Liver (tissue), 9 donors: ENCODE measurements around the gene MROH8. TPM values are rescaled to one million over a fixed set of nuclear protein-coding genes. Genes with fewer than 3 reads are reported as not detected.

Source experiments
- DNase-seq: peaks from one replicate; pipeline ENCODE4 v3.0.0-alpha.2; 2017; ENCODE audit warnings: low spot score
- H3K27ac ChIP-seq, 2 donors: one replicate each; pipeline ENCODE4 v1.7.0; 2013; ENCODE audit warnings: inconsistent platforms in 2 of 2, low read length in 2 of 2, control low read depth in 1 of 2, low read depth in 1 of 2, mild to moderate bottlenecking in 1 of 2
- H3K27me3 ChIP-seq, 4 donors: one replicate each; pipeline versions ENCODE4 v1.6.1 to v1.7.0; 2013; ENCODE audit warnings: low read length in 3 of 4, inconsistent platforms in 1 of 4, mild to moderate bottlenecking in 1 of 4, moderate library complexity in 1 of 4; ENCODE audit not compliant: control insufficient read depth in 4 of 4, insufficient read depth in 4 of 4
- H3K36me3 ChIP-seq, 4 donors: one replicate each; pipeline versions ENCODE4 v1.6.1 to v1.7.0; 2013; ENCODE audit warnings: low read length in 3 of 4, mild to moderate bottlenecking in 3 of 4, low read depth in 1 of 4, moderate library complexity in 1 of 4; ENCODE audit not compliant: control insufficient read depth in 4 of 4, insufficient read depth in 3 of 4
- H3K4me1 ChIP-seq, 4 donors: one replicate each; pipeline versions ENCODE4 v1.6.1 to v1.7.0; 2013; ENCODE audit warnings: low read length in 3 of 4, mild to moderate bottlenecking in 3 of 4, moderate library complexity in 1 of 4; ENCODE audit not compliant: control insufficient read depth in 4 of 4, insufficient read depth in 4 of 4
- H3K4me3 ChIP-seq, 3 donors: one replicate each; pipeline versions ENCODE4 v1.6.1 to v1.7.0; 2013; ENCODE audit warnings: low read length in 3 of 3, control low read depth in 1 of 3, low read depth in 1 of 3, mild to moderate bottlenecking in 1 of 3
- H3K9ac ChIP-seq, 2 donors: one replicate each; pipeline ENCODE4 v1.7.0; 2013; ENCODE audit warnings: low read length in 2 of 2, mild to moderate bottlenecking in 2 of 2, moderate library complexity in 2 of 2, control low read depth in 1 of 2, low read depth in 1 of 2
- H3K9me3 ChIP-seq, 4 donors: one replicate each; pipeline versions ENCODE4 v1.6.1 to v1.7.0; 2013; ENCODE audit warnings: low read length in 3 of 4; ENCODE audit not compliant: control insufficient read depth in 4 of 4
- ATF3 ChIP-seq: IDR thresholded peaks from 2 replicates; pipeline ENCODE4 v1.6.1; 2016; ENCODE audit warnings: antibody characterized with exemption
- EGR1 ChIP-seq, 2 donors: IDR thresholded peaks; 2 replicates each; pipeline ENCODE4 v1.6.1; 2016 to 2018; ENCODE audit warnings: antibody characterized with exemption in 2 of 2, low read depth in 2 of 2
- FOXA1 ChIP-seq: IDR thresholded peaks from 2 replicates; pipeline ENCODE4 v1.6.1; 2016; ENCODE audit warnings: antibody characterized with exemption
- FOXA2 ChIP-seq: IDR thresholded peaks from 2 replicates; pipeline ENCODE4 v1.6.1; 2016; ENCODE audit warnings: antibody characterized with exemption
- GABPA ChIP-seq, 2 donors: IDR thresholded peaks in 1 of 2; conservative IDR thresholded peaks in 1 of 2; 2 replicates each; pipeline ENCODE4 v1.6.1; 2016; ENCODE audit warnings: antibody characterized with exemption in 2 of 2, mild to moderate bottlenecking in 1 of 2, moderate library complexity in 1 of 2
- HNF4A ChIP-seq, 2 donors: conservative IDR thresholded peaks; 2 replicates each; pipeline ENCODE4 v1.6.1; 2016; ENCODE audit warnings: antibody characterized with exemption in 2 of 2, mild to moderate bottlenecking in 2 of 2
- HNF4G ChIP-seq: IDR thresholded peaks from 2 replicates; pipeline ENCODE4 v1.6.1; 2016; ENCODE audit warnings: antibody characterized with exemption
- JUND ChIP-seq, 2 donors: IDR thresholded peaks; 2 replicates each; pipeline ENCODE4 v1.6.1; 2016; ENCODE audit warnings: antibody characterized with exemption in 2 of 2
- NR2F2 ChIP-seq: IDR thresholded peaks from 2 replicates; pipeline ENCODE4 v1.6.1; 2016; ENCODE audit warnings: antibody characterized with exemption
- RAD21 ChIP-seq, 2 donors: IDR thresholded peaks; 2 replicates each; pipeline ENCODE4 v1.6.1; 2016; ENCODE audit warnings: antibody characterized with exemption in 2 of 2, mild to moderate bottlenecking in 2 of 2
- REST ChIP-seq: IDR thresholded peaks from 2 replicates; pipeline ENCODE4 v1.6.1; 2016; ENCODE audit warnings: antibody characterized with exemption, mild to moderate bottlenecking
- RXRA ChIP-seq, 2 donors: IDR thresholded peaks; 2 replicates each; pipeline ENCODE4 v1.6.1; 2017 to 2018; ENCODE audit warnings: antibody characterized with exemption in 2 of 2, mild to moderate bottlenecking in 1 of 2
- TAF1 ChIP-seq: conservative IDR thresholded peaks from 2 replicates; pipeline ENCODE4 v1.6.1; 2016; ENCODE audit warnings: antibody characterized with exemption, mild to moderate bottlenecking
- YY1 ChIP-seq: IDR thresholded peaks from 2 replicates; pipeline ENCODE4 v1.6.1; 2016; ENCODE audit warnings: antibody characterized with exemption, mild to moderate bottlenecking
- WGBS: extraction: QIAGEN DNeasy Blood & Tissue Kit; methylation state at CpG from one replicate; pipeline ENCODE4 v1.1.7; 2013; 5-methylcytosine and 5-hydroxymethylcytosine counted together
- polyA plus RNA-seq, 2 donors: library from polyadenylated mRNA; stranded (reverse) in 1 of 2; unstranded in 1 of 2; fragments of 200-250 nt in 1 of 2; fragments of >200 nt in 1 of 2; fragmentation: Nextera tagmentation in 1 of 2; extraction: Ambion mirVana in 1 of 2; gene quantifications; one replicate each; pipeline versions ENCODE4 v1.2.1 to v1.2.3, GENCODE V29; 2013 to 2015
- total RNA-seq, 2 donors: library from RNA; depleted of rRNA; stranded (reverse); fragments of >200 nt; gene quantifications; one replicate each; pipeline ENCODE4 v1.2.3, GENCODE V29; 2014
- TF ChIP-seq, protein P1 (sequence below): fragments of 150-350 bp; IDR thresholded peaks from 2 replicates; pipeline ENCODE4 v1.5.1; 2017; ENCODE audit warnings: improper control_type of control experiment, low read depth, low read length; ENCODE audit not compliant: missing input control
- TF ChIP-seq, protein P2 (sequence below): IDR thresholded peaks from 2 replicates; pipeline ENCODE4 v1.6.1; 2016; ENCODE audit warnings: antibody characterized with exemption
- donor health status: healthy.
- donor health status: healthy.
- donor health status: healthy.
- donor health status: healthy.
- donor health status: healthy.

Gene MROH8
- total and polyA plus RNA-seq, 4 donors, result 1.3 to 5.1 (median 2.0) TPM

DNA sequence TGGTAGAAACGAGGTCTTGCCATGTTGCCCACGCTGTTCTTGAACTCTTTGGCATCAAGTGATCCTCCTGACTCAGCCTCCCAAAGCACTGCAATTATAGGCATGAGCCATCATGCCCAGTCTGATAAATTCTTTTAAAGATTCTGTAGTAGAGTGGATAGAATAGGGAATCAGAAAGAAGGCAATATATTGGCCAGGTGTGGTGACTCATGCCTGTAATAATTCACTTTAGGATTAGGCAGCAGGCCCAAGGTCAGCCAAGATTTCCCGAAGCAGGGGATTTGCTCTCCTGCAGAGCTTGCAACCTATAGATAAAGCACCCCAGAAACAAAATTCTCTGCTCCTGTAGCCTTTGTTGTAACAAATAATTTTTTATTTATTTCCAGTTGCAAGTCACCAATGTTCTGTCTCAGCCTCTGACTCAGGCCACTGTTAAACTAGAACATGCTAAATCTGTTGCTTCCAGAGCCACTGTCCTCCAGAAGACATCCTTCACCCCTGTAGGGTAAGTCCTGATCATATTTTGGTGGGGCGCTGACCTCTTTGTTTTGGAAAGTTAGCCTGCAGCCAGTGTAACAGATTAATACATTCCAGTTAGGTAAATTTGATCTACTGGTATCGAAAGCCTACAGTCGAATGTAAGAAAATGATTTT is 30.4 kb upstream of the MROH8 start:
- DNase-seq, result no peak
- Histone ChIP-seq H3K36me3 (peaks cover 11 to 80% (median 51%) of the 10 kb centered on the region in 4 donors), H3K4me1 (no peaks in the 10 kb centered on the region), H3K4me3 (no peak overlapping the region), H3K27me3 (no peaks in the 10 kb centered on the region), H3K9me3 (no peaks in the 10 kb centered on the region), H3K9ac (no peak overlapping the region), H3K27ac (no peak overlapping the region)
- no peak for TF ChIP-seq RXRA (IDR thresholded peaks at IDR 0.05)
- TF ChIP-seq HNF4A (conservative IDR thresholded peaks at IDR 0.05), result no peak
- 92% methylated on average over 6 of the region's 6 CpGs for WGBS

- no peaks in the 10 kb centered on the region for H3K27me3 ChIP-seq
- no peak overlapping the region for H3K9ac ChIP-seq
- no peaks in the 10 kb centered on the region for H3K4me1 ChIP-seq
- H3K9me3 ChIP-seq, result no peaks in the 10 kb centered on the region
- H3K27ac ChIP-seq, result no peak overlapping the region
- peaks cover 12 to 80% (median 52%) of the 10 kb centered on the region in 4 donors for H3K36me3 ChIP-seq
- no peak for TF ChIP-seq FOXA2
- TF ChIP-seq ATF3, result no peak
- TF ChIP-seq JUND (IDR thresholded peaks at IDR 0.05), result no peak
- DNase-seq, result no peak
- 97% methylated on average over 3 of the region's 3 CpGs for whole genome bisulfite sequencing
- H3K4me3 ChIP-seq, result no peak overlapping the region
Observed at GRCh38 chr20:37209193-37209592, 29.8 kb upstream of the MROH8 start.

GRCh38 chr20:37207171-37207570 is 27.8 kb upstream of the MROH8 start:
- no peak overlapping the region for H3K9ac ChIP-seq
- DNase-seq, result no peak
- H3K27me3 ChIP-seq, result no peaks in the 10 kb centered on the region
- TF ChIP-seq RAD21 (IDR thresholded peaks at IDR 0.05) (no peak), FOXA1 (no peak), HNF4G (no peak), HNF4A (conservative IDR thresholded peaks at IDR 0.05) (no peak)
- TF ChIP-seq, protein P1, sequence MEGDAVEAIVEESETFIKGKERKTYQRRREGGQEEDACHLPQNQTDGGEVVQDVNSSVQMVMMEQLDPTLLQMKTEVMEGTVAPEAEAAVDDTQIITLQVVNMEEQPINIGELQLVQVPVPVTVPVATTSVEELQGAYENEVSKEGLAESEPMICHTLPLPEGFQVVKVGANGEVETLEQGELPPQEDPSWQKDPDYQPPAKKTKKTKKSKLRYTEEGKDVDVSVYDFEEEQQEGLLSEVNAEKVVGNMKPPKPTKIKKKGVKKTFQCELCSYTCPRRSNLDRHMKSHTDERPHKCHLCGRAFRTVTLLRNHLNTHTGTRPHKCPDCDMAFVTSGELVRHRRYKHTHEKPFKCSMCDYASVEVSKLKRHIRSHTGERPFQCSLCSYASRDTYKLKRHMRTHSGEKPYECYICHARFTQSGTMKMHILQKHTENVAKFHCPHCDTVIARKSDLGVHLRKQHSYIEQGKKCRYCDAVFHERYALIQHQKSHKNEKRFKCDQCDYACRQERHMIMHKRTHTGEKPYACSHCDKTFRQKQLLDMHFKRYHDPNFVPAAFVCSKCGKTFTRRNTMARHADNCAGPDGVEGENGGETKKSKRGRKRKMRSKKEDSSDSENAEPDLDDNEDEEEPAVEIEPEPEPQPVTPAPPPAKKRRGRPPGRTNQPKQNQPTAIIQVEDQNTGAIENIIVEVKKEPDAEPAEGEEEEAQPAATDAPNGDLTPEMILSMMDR, result no peak
- WGBS, result 98% methylated on average over 11 of the region's 11 CpGs
- no peak overlapping the region for H3K27ac ChIP-seq
- no peaks in the 10 kb centered on the region for H3K9me3 ChIP-seq
- peaks cover 12 to 70% (median 45%) of the 10 kb centered on the region in 4 donors for H3K36me3 ChIP-seq
- no peaks in the 10 kb centered on the region for H3K4me1 ChIP-seq
- no peak overlapping the region for H3K4me3 ChIP-seq

DNA sequence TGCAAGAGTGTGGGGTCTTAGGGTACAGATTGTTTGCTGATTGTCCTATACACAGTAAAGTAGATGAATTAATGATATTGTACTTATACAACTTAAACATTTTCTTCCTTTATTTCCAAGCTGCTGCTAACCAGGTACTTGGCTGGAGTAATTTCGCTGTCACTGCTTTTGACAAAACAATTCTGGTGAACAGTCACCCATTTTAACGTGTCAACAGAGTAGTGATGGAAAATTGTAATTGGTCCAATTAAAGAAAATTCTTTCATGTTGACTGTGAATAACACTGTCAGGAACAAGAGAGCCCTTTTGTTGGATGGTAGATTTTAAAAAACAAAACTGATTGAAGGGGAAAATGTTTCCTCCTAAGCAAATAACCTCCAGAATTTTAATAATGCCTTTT is 26.4 kb upstream of the MROH8 start:
- peaks cover 14 to 71% (median 46%) of the 10 kb centered on the region in 4 donors for H3K36me3 ChIP-seq
- no peak overlapping the region for H3K9ac ChIP-seq
- DNase-seq, result no peak
- no peaks in the 10 kb centered on the region for H3K9me3 ChIP-seq
- no peaks in the 10 kb centered on the region for H3K27me3 ChIP-seq
- H3K4me1 ChIP-seq, result no peaks in the 10 kb centered on the region
- H3K27ac ChIP-seq, result no peak overlapping the region
- 86% methylated on average over 2 of the region's 2 CpGs for WGBS
- H3K4me3 ChIP-seq, result no peak overlapping the region
- TF ChIP-seq NR2F2 (no peak), GABPA (IDR thresholded peaks at IDR 0.05 in 1 of 2, conservative IDR thresholded peaks at IDR 0.05 in 1 of 2) (no peak), YY1 (no peak), TAF1 (no peak), JUND (IDR thresholded peaks at IDR 0.05) (no peak), ATF3 (no peak), RAD21 (IDR thresholded peaks at IDR 0.05) (no peak), HNF4A (conservative IDR thresholded peaks at IDR 0.05) (no peak), FOXA1 (no peak), EGR1 (IDR thresholded peaks at IDR 0.05; ENCODE audit: low read depth in 2 of 2) (no peak), RXRA (IDR thresholded peaks at IDR 0.05) (no peak), HNF4G (no peak), REST (no peak)
- TF ChIP-seq, protein P2, sequence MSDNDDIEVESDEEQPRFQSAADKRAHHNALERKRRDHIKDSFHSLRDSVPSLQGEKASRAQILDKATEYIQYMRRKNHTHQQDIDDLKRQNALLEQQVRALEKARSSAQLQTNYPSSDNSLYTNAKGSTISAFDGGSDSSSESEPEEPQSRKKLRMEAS, result no peak
